SK-N-SH (cell line): ENCODE measurements around the gene PRDM11. TPM values are rescaled to one million over a fixed set of nuclear protein-coding genes. Genes with fewer than 3 reads are reported as not detected.

Experiments used
- CTCF ChIA-PET: fragments of 300-600, 350-600 bp; formaldehyde crosslinking; extraction: SDS; loops from one replicate; lab custom pipeline; 2021; lab: Yijun Ruan, JAX
- POLR2A ChIA-PET: fragments of 350-600 bp; sonication (Branson Sonifier 250); formaldehyde crosslinking; extraction: SDS; loops from one replicate; lab custom pipeline; 2020; ENCODE audit warnings: antibody characterized with exemption, inconsistent platforms; lab: Yijun Ruan, JAX
- DNase-seq: peaks from one replicate; pipeline ENCODE4 v3.0.0; 2012
- H2AFZ ChIP-seq: fragments of 200-600 bp; sonication (generic); 2 replicates; pipeline ENCODE4 v1.8.1; 2016; ENCODE audit warnings: antibody characterized with exemption, mild to moderate bottlenecking, low read depth
- H3F3A ChIP-seq: fragments of 200-600 bp; sonication (generic); replicated peaks from 2 replicates; pipeline ENCODE3; 2016; ENCODE audit warnings: antibody characterized with exemption, mild to moderate bottlenecking; ENCODE audit not compliant: insufficient read depth
- H3K27ac ChIP-seq, 2 experiments: fragments of 200-500 bp in 1 of 2; fragments of 200-600 bp in 1 of 2; sonication (Bioruptor generic) in 1 of 2; sonication (generic), shearing (Covaris generic) in 1 of 2; 2 replicates each; pipeline versions ENCODE4 v1.5.1 to v1.6.1; 2014 to 2016; ENCODE audit warnings: low read depth in 2 of 2, inconsistent platforms in 1 of 2, low read length in 1 of 2, mild to moderate bottlenecking in 1 of 2, mixed read lengths in 1 of 2
- H3K27me3 ChIP-seq: fragments of 200-600 bp; sonication (generic), shearing (Covaris generic); 2 replicates; pipeline ENCODE4 v1.6.1; 2016; ENCODE audit warnings: mixed run types; ENCODE audit not compliant: insufficient read depth
- H3K36me3 ChIP-seq, 2 experiments: fragments of 200-500 bp in 1 of 2; fragments of 200-600 bp in 1 of 2; sonication (Bioruptor generic) in 1 of 2; sonication (generic) in 1 of 2; replicated peaks in 1 of 2; 2 replicates each; pipeline versions ENCODE3 to v1.5.1; 2014 to 2016; ENCODE audit warnings: low read length in 1 of 2, mild to moderate bottlenecking in 1 of 2; ENCODE audit not compliant: insufficient read depth in 2 of 2, control insufficient read depth in 1 of 2
- H3K4me1 ChIP-seq, 2 experiments: fragments of 200-500 bp in 1 of 2; fragments of 200-600 bp in 1 of 2; sonication (Bioruptor generic) in 1 of 2; sonication (generic), shearing (Covaris generic) in 1 of 2; 2 replicates each; pipeline versions ENCODE4 v1.5.1 to v1.6.1; 2014 to 2016; ENCODE audit warnings: low read depth in 1 of 2, low read length in 1 of 2, mixed run types in 1 of 2; ENCODE audit not compliant: insufficient read depth in 2 of 2, control insufficient read depth in 1 of 2
- H3K4me2 ChIP-seq: fragments of 200-600 bp; sonication (generic), shearing (Covaris generic); 2 replicates; pipeline ENCODE4 v1.6.1; 2017; ENCODE audit warnings: mixed run types
- H3K4me3 ChIP-seq, 2 experiments: fragments of 200-500 bp in 1 of 2; fragments of 200-600 bp in 1 of 2; sonication (Bioruptor generic) in 1 of 2; sonication (generic), shearing (Covaris generic) in 1 of 2; 2 replicates each; pipeline versions ENCODE4 v1.5.1 to v1.8.1; 2014 to 2016; ENCODE audit warnings: low read depth in 2 of 2, inconsistent platforms in 1 of 2, low read length in 1 of 2, mild to moderate bottlenecking in 1 of 2, mixed read lengths in 1 of 2, moderate library complexity in 1 of 2
- H3K79me2 ChIP-seq: fragments of 200-600 bp; sonication (generic); 2 replicates; pipeline ENCODE4 v1.8.1; 2017; ENCODE audit warnings: mild to moderate bottlenecking; ENCODE audit not compliant: insufficient read depth
- H3K9ac ChIP-seq: fragments of 200-600 bp; sonication (generic); 2 replicates; pipeline ENCODE4 v1.6.1; 2017; ENCODE audit warnings: mixed run types
- H3K9me2 ChIP-seq: fragments of 200-600 bp; sonication (generic); 2 replicates; pipeline ENCODE4 v1.6.1; 2017; ENCODE audit warnings: mixed run types
- H3K9me3 ChIP-seq: fragments of 200-600 bp; sonication (generic); 2 replicates; pipeline ENCODE4 v1.6.1; 2017; ENCODE audit warnings: mixed run types, mild to moderate bottlenecking, moderate library complexity
- H4K20me1 ChIP-seq: fragments of 200-600 bp; sonication (generic); 2 replicates; pipeline ENCODE4 v1.6.1; 2017; ENCODE audit warnings: mild to moderate bottlenecking, mixed run types; ENCODE audit not compliant: insufficient read depth
- ELF1 ChIP-seq: IDR thresholded peaks from 2 replicates; pipeline ENCODE4 v1.4.0; 2012
- EZH2phosphoT487 ChIP-seq: fragments of 200-600 bp; sonication (generic); IDR thresholded peaks from 2 replicates; pipeline ENCODE4 v1.6.1; 2017; ENCODE audit warnings: low read depth, mixed run types, mild to moderate bottlenecking, antibody characterized with exemption, moderate library complexity, borderline replicate concordance
- FOXJ3 ChIP-seq: sonication (generic); formaldehyde crosslinking; IDR thresholded peaks from 2 replicates; pipeline ENCODE4 v1.5.1; 2020; ENCODE audit warnings: mild to moderate bottlenecking, missing genetic modification reagents
- IRF3 ChIP-seq: fragments of 150-350 bp; IDR thresholded peaks from 2 replicates; pipeline ENCODE4 v1.6.1; 2016; ENCODE audit warnings: mild to moderate bottlenecking, low read depth, low read length
- JUND ChIP-seq: IDR thresholded peaks from 2 replicates; pipeline ENCODE4 v1.4.0; 2012
- MXI1 ChIP-seq: IDR thresholded peaks from 2 replicates; pipeline ENCODE4 v1.6.1; 2012; ENCODE audit warnings: mild to moderate bottlenecking, low read depth, low read length, improper control_type of control experiment
- PBX3 ChIP-seq: IDR thresholded peaks from 2 replicates; pipeline ENCODE4; 2012
- POLR2AphosphoS5 ChIP-seq: IDR thresholded peaks from 2 replicates; pipeline ENCODE4 v1.6.1; 2012; ENCODE audit warnings: low read depth, low read length
- RAD21 ChIP-seq: IDR thresholded peaks from 2 replicates; pipeline ENCODE4 v1.6.1; 2012; ENCODE audit warnings: mild to moderate bottlenecking, low read length
- RCOR1 ChIP-seq: fragments of 150-350 bp; IDR thresholded peaks from 2 replicates; pipeline ENCODE4 v1.6.1; 2017; ENCODE audit warnings: antibody characterized with exemption, low read length
- SIN3A ChIP-seq: IDR thresholded peaks from 2 replicates; pipeline ENCODE4 v1.6.1; 2012; ENCODE audit warnings: low read depth, mild to moderate bottlenecking, low read length, moderate library complexity, borderline replicate concordance
- TCF12 ChIP-seq: IDR thresholded peaks from 2 replicates; pipeline ENCODE4 v1.4.0; 2012
- TEAD4 ChIP-seq: IDR thresholded peaks from 2 replicates; pipeline ENCODE4 v1.4.0; 2012; ENCODE audit warnings: mild to moderate bottlenecking, borderline replicate concordance; ENCODE audit not compliant: insufficient read depth
- USF1 ChIP-seq: IDR thresholded peaks from 2 replicates; pipeline ENCODE4 v1.4.0; 2012; ENCODE audit warnings: low read depth, borderline replicate concordance
- USF2 ChIP-seq: fragments of 150-350 bp; IDR thresholded peaks from 2 replicates; pipeline ENCODE4 v1.6.1; 2017; ENCODE audit warnings: antibody characterized with exemption, low read length, low read depth, borderline replicate concordance
- WGBS: methylation state at CpG from one replicate; pipeline ENCODE4 v1.1.6; 2017; ENCODE audit warnings: low lambda C conversion rate; 5-methylcytosine and 5-hydroxymethylcytosine counted together
- polyA plus RNA-seq, 3 experiments: library from polyadenylated mRNA; depleted of rRNA; stranded (reverse); fragments of >200 nt; gene quantifications; 2 replicates each; pipeline ENCODE4 v1.2.3, GENCODE V29; 2012

Gene PRDM11
- polyA plus RNA-seq, 1 of the 3 experiments (the other 2 are of a cell fraction), result 4.5 TPM

GRCh38 chr11:45243967-45244366, 97.5 kb downstream of the PRDM11 start:
- WGBS, result 48% methylated on average over 10 of the region's 12 CpGs
- CTCF ChIA-PET, result interaction anchor here (1.0 to 4.4 kb wide), 4 partner anchors 10 to 135 kb away, joined by 3 to 40 read pairs (median 12); no protein-coding TSS in a partner anchor
- 0 out of 2 replicates have a peak, but pooled peaks cover 7% of the 10 kb centered on the region for H3K27me3 ChIP-seq
- no peak overlapping the region for H3K4me3 ChIP-seq
- H3K27ac ChIP-seq, result no peak overlapping the region
- no peaks in the 10 kb centered on the region for H3K9me3 ChIP-seq
- no peak for DNase-seq
- H3K4me1 ChIP-seq, result peaks cover 0 to 6% of the 10 kb centered on the region in 2 experiments; a peak in 1 of 4 replicates
- H3F3A ChIP-seq, result peaks cover 2% of the 10 kb centered on the region
- H4K20me1 ChIP-seq, result no peaks in the 10 kb centered on the region
- H3K79me2 ChIP-seq, result no peaks in the 10 kb centered on the region
- POLR2A ChIA-PET, result no interaction called here
- no peak overlapping the region for H3K9ac ChIP-seq
- TF ChIP-seq JUND, result no peak
- no peak for TF ChIP-seq EZH2phosphoT487
- no peak for TF ChIP-seq MXI1
- TF ChIP-seq IRF3, result no peak
- TF ChIP-seq PBX3, result no peak
- no peak for TF ChIP-seq USF1
- TF ChIP-seq TEAD4, result no peak
- no peak for TF ChIP-seq ELF1
- TF ChIP-seq POLR2AphosphoS5, result no peak
- TF ChIP-seq RCOR1, result no peak
- no peak for TF ChIP-seq FOXJ3 (CRISPR knock-in tag)
- no peak for TF ChIP-seq SIN3A
- TF ChIP-seq USF2, result no peak
- TF ChIP-seq RAD21, result no peak
- no peak for TF ChIP-seq TCF12
- no peak overlapping the region for H3K4me2 ChIP-seq
- H3K9me2 ChIP-seq, result no peaks in the 10 kb centered on the region
- no peak overlapping the region for H2AFZ ChIP-seq
- no peaks in the 10 kb centered on the region for H3K36me3 ChIP-seq
